Transverse colon (tissue), 4 donors: Measurements from ENCODE around the gene FOXK2. TPM values are rescaled to one million over a fixed set of nuclear protein-coding genes. Genes with fewer than 3 reads are reported as not detected.
A peak's percentile ranks its signal among the peaks of the same experiment; 100 is the strongest.
"Not testable (repeated sequence)": the region's sequence is repeated elsewhere in the genome, so short reads cannot be mapped to it uniquely, and the experiment has no call there.

Experiments
- DNase-seq: peaks from one replicate; pipeline ENCODE4 v3.0.0-alpha.2; 2019
- H3K27ac ChIP-seq, 4 donors: fragments of 200-600 bp; sonication (generic); 2 replicates each; pipeline ENCODE4 v1.5.1; 2016 to 2018; ENCODE audit warnings: inconsistent platforms in 4 of 4
- H3K27me3 ChIP-seq: fragments of 200-600 bp; sonication (generic); 2 replicates; pipeline ENCODE4 v1.5.1; 2017; ENCODE audit warnings: inconsistent platforms
- H3K36me3 ChIP-seq, 4 donors: fragments of 200-600 bp; sonication (generic); 2 replicates each; pipeline ENCODE4 v1.5.1; 2017 to 2019; ENCODE audit warnings: inconsistent platforms in 4 of 4
- H3K4me1 ChIP-seq, 4 donors: fragments of 200-600 bp; sonication (generic); 2 replicates each; pipeline ENCODE4 v1.5.1; 2017 to 2020; ENCODE audit warnings: inconsistent platforms in 4 of 4
- H3K4me3 ChIP-seq, 4 donors: fragments of 200-600 bp; sonication (generic); 1 replicate in 1 of 4; 2 replicates in 3 of 4; pipeline versions ENCODE4 v1.5.1 to v1.6.1; 2017 to 2019; ENCODE audit warnings: inconsistent platforms in 4 of 4
- H3K9me3 ChIP-seq, 2 donors: fragments of 200-600 bp; sonication (generic); 2 replicates each; pipeline ENCODE4 v1.5.1; 2017 to 2019; ENCODE audit warnings: inconsistent platforms in 2 of 2
- EP300 ChIP-seq: sonication (generic); formaldehyde crosslinking; IDR thresholded peaks from one replicate; pipeline ENCODE4 v1.6.1; 2017; ENCODE audit warnings: antibody characterized with exemption, low read depth
- POLR2A ChIP-seq: fragments of 450-650 bp; IDR thresholded peaks from one replicate; pipeline ENCODE4 v1.6.1; 2016; ENCODE audit warnings: antibody characterized with exemption, mild to moderate bottlenecking, moderate library complexity
- POLR2AphosphoS5 ChIP-seq, 3 donors: sonication (generic); formaldehyde crosslinking; IDR thresholded peaks; one replicate each; pipeline ENCODE4 v1.6.1; 2016; ENCODE audit warnings: antibody characterized with exemption in 3 of 3
- WGBS, 2 donors: methylation state at CpG; one replicate each; pipeline ENCODE4 v1.1.5; 2018; ENCODE audit warnings: low coverage in 1 of 2; 5-methylcytosine and 5-hydroxymethylcytosine counted together
- in situ Hi-C, 4 donors: fragments of 200-750 bp; cut with MboI; loops; one replicate each; pipeline versions ENCODE4 v1.15.0 to v1.15.1; 2017; ENCODE audit warnings: low sequenced_read_pairs in 3 of 4, low pct_ligation_motif_present in 1 of 4, low pct_unique_long_range_greater_than_20kb in 1 of 4
- intact Hi-C: fragments of 100-400 bp; cut with DNase I; formaldehyde crosslinking; loops from one replicate; pipeline ENCODE4 v1.15.1; 2023; ENCODE audit warnings: low total_unique reads
- total RNA-seq, 4 donors: library from RNA; depleted of rRNA; stranded (reverse); fragments of >200 nt; gene quantifications; one replicate each; pipeline ENCODE4 v1.1.0, GENCODE V29; 2016
- TF ChIP-seq, protein P1 (sequence below), 5 experiments: fragments of 200-600 bp in 3 of 5; fragments of 450-650 bp in 2 of 5; sonication (generic) in 3 of 5; IDR thresholded peaks; 1 replicate in 2 of 5; 2 replicates in 3 of 5; pipeline ENCODE4 v1.5.1; 2016 to 2017; ENCODE audit warnings: antibody characterized with exemption in 5 of 5, inconsistent platforms in 3 of 5, mild to moderate bottlenecking in 2 of 5, moderate library complexity in 1 of 5

Gene FOXK2
- total RNA-seq, 4 donors from 2014 or later, result 41.2 to 216 (median 106) TPM

DNA sequence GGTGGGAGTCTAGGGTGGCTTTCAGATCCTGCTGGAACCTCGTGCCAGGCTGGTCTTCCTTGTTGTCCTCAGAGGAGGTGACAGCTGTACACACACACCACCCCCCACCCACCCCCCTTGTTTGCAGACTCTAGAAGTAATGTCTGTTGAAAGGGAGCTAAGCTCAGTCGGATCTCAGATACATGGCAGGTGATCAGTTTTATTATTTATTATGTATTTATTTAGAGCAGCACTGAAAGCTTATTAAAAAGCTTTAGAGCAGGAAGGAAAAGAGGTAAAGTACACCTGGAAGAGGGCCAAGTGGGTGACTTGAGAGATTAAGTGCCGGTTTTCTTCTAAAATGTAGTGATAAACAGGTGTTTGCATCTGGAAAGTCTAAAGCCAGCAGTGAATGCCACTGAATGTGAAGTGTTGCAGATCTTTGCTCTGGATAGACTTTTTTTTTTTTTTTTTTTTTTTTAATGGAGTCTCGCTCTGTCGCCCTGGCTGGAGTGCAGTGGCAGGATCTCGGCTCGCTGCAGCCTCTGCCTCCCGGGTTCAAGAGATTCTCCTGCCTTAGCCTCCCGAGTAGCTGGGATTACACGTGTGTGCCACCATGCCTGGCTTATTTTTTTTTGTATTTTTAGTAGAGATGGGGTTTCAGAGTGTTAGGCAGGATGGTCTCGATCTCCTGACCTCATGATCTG, 40.2 kb downstream of the FOXK2 start:
- 13 to 34% methylated on average over 2 to 11 of the region's 11 CpGs for WGBS, 2 donors
- Histone ChIP-seq H3K27me3 (no peaks in the 10 kb centered on the region), H3K9me3 (no peaks in the 10 kb centered on the region), H3K36me3 (no peaks in the 10 kb centered on the region), H3K27ac (peak overlapping the region in 3 of 4 donors; percentile 3 to 32 (median 21)), H3K4me1 (peaks cover 14 to 54% (median 29%) of the 10 kb centered on the region in 4 donors), H3K4me3 (no peak overlapping the region)
- in situ Hi-C loops, result loop anchor here in 1 of 4 donors (10.0 kb wide), 2 partner anchors 75 to 205 kb away; partner anchors contain the start of gene TEX19
- intact Hi-C loops, result loop anchor here (10.0 kb wide), 1 partner anchor 65 kb away; no protein-coding TSS in a partner anchor
- TF ChIP-seq POLR2A (no peak), POLR2AphosphoS5 (IDR thresholded peaks at IDR 0.05) (peak in 1 of 3 donors; percentile 15)
- TF ChIP-seq, protein P1, sequence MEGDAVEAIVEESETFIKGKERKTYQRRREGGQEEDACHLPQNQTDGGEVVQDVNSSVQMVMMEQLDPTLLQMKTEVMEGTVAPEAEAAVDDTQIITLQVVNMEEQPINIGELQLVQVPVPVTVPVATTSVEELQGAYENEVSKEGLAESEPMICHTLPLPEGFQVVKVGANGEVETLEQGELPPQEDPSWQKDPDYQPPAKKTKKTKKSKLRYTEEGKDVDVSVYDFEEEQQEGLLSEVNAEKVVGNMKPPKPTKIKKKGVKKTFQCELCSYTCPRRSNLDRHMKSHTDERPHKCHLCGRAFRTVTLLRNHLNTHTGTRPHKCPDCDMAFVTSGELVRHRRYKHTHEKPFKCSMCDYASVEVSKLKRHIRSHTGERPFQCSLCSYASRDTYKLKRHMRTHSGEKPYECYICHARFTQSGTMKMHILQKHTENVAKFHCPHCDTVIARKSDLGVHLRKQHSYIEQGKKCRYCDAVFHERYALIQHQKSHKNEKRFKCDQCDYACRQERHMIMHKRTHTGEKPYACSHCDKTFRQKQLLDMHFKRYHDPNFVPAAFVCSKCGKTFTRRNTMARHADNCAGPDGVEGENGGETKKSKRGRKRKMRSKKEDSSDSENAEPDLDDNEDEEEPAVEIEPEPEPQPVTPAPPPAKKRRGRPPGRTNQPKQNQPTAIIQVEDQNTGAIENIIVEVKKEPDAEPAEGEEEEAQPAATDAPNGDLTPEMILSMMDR (IDR thresholded peaks at IDR 0.05), result no peak
- DNase-seq, result no peak

DNA sequence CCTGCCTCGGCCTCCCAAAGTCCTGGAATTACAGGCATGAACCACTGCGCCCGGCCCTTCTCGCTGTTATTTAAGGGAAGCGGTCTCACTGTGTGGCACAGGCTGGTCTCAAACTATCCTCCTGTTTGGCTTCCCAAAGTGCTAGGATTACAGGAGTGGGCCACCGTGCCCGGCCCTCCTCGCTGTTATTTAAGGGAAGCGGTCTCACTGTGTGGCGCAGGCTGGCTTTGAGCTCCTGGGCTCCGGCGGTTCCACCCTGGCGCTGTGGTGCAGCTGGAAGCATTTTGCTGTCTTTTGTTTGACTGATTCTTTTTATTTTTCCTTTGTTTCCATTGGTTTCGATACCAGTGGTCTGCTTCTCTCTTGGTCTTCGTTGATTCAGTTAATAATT, 40.7 kb downstream of the FOXK2 start:
- no peak for TF ChIP-seq POLR2AphosphoS5 (IDR thresholded peaks at IDR 0.05)
- no peak for TF ChIP-seq POLR2A
- TF ChIP-seq EP300, result no peak
- TF ChIP-seq, protein P1 (IDR thresholded peaks at IDR 0.05), result no peak
- no peak overlapping the region for H3K4me3 ChIP-seq
- no peaks in the 10 kb centered on the region for H3K9me3 ChIP-seq
- in situ Hi-C loops, result no loop called here
- DNase-seq, result no peak
- H3K27me3 ChIP-seq, result no peaks in the 10 kb centered on the region
- intact Hi-C loops, result no loop called here
- WGBS, 2 donors, result 88 to 89% methylated on average over 8 to 15 of the region's 15 CpGs
- peak overlapping the region in 1 of 4 donors; percentile 3 for H3K27ac ChIP-seq
- H3K4me1 ChIP-seq, result peaks cover 15 to 53% (median 25%) of the 10 kb centered on the region in 4 donors
- H3K36me3 ChIP-seq, result peaks cover 0 to 4% (median 0%) of the 10 kb centered on the region in 4 donors

DNA sequence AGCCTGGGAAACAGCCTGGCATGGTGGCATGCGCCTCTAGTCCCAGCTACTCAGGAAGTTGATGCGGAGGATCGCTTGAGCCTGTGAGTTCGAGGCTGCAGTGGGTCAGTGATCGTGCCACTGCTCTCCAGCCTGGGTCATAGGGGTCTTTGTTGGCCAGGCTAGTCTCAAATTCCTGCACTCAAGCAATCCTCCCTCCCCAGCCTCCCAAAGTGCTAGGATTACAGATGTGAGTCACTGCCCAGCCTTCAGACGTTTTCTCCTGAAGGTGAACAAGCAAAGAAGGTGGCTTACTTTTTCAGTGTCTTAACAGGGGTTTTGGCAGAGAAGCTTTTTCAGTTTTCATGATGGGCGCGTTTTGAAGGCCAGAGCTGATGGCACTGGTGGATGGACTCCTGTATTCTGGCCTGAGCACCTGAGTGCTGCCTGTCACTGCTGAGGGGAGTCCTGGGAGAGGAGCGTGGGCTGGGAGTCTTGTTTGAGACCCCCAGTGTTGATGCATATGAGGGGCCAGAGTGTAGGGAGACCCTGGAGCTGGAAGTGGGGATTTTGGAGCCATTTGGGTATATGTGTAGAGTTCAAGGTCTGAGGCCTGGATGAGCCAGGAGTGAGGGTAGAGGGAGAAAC, 41.4 kb downstream of the FOXK2 start:
- in situ Hi-C loops, result no loop called here
- no peaks in the 10 kb centered on the region for H3K9me3 ChIP-seq
- intact Hi-C loops, result no loop called here
- TF ChIP-seq, protein P1 (IDR thresholded peaks at IDR 0.05), result no peak
- no peak for TF ChIP-seq POLR2A
- H3K27me3 ChIP-seq, result no peaks in the 10 kb centered on the region
- peaks cover 0 to 4% (median 0%) of the 10 kb centered on the region in 4 donors for H3K36me3 ChIP-seq
- H3K4me3 ChIP-seq, result no peak overlapping the region
- H3K27ac ChIP-seq, result no peak overlapping the region
- peaks cover 21 to 58% (median 31%) of the 10 kb centered on the region in 4 donors for H3K4me1 ChIP-seq
- DNase-seq, result no peak
- WGBS, 2 donors, result 81% methylated on average over 9 of the region's 9 CpGs; no CpG with 5 or more reads in 1 of the 2 donors

DNA sequence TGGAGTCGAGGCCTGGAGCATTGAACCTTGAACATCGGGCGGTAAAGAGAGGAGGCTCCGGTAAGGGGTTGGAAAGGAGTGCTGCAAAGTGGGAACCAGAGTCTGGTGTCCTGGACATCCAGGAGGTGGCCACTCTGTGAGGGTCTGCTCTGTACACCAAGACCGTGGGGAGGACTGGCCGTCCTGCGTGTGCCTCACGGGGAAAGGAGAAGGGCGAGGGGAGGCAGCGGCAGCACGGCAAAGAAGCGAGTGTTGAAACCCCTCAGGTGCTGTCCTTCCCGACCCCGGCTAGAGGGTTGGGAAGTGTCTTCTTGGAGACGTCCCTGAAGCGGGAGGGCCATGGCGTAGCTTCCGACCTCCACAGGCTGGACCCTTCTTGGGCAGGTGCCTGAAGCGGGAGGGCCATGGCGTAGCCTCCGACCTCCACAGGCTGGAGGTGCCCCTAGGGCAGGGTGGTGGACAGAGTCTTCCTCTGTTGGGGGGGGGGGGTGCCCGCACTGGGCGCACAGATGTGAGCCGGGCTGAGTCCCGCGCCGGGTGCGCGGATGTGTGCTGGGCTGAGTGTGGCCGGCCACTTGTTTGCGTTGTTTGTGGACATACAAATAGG, 42.0 kb downstream of the FOXK2 start:
- 92% methylated on average over 4 to 31 of the region's 31 CpGs for WGBS, 2 donors
- no peak for DNase-seq
- Histone ChIP-seq H3K27ac (no peak overlapping the region), H3K9me3 (no peaks in the 10 kb centered on the region), H3K36me3 (peaks cover 0 to 4% (median 0%) of the 10 kb centered on the region in 4 donors), H3K4me3 (no peak overlapping the region), H3K4me1 (peaks cover 23 to 65% (median 37%) of the 10 kb centered on the region in 4 donors), H3K27me3 (no peaks in the 10 kb centered on the region)
- TF ChIP-seq POLR2A (no peak), EP300 (no peak), POLR2AphosphoS5 (IDR thresholded peaks at IDR 0.05) (no peak)
- TF ChIP-seq, protein P1 (IDR thresholded peaks at IDR 0.05), result no peak
- in situ Hi-C loops, result no loop called here
- intact Hi-C loops, result no loop called here

DNA sequence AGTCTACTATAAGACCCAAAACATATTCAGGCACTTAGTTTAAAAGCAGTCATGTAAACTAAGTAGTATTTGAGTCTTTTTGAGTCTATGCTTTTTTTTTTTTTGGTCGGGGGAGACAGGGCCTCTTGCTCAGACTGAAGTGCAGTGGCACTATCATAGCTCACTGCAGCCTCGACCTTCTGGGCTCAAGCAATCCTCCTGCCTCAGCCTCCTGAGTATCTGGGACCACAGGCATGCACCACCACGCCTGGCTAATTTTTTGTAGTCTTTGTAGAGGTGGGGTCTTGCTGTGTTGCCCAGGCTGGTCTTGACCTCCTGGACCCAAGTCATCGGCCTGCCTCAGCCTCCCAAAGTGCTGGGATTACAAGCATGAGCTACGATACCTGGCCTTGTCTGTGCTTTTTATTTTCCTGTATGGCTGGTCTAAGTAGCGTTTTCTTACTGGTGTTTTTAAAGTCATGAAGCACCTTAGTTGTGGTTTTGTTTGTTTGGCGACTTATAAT, 43.2 kb downstream of the FOXK2 start:
- H3K27ac ChIP-seq, in situ Hi-C loops, H3K27me3 ChIP-seq, H3K36me3 ChIP-seq, H3K9me3 ChIP-seq, DNase-seq, H3K4me3 ChIP-seq, intact Hi-C loops: not testable (repeated sequence)
- WGBS, 2 donors, result 86 to 88% methylated on average over 4 to 7 of the region's 7 CpGs
- H3K4me1 ChIP-seq, result peaks cover 30 to 77% (median 48%) of the 10 kb centered on the region in 4 donors
